ENCODE data around the gene MS4A12. TPM values are rescaled to one million over a fixed set of nuclear protein-coding genes. Genes with fewer than 3 reads are reported as not detected.
"Not testable (repeated sequence)": the region's sequence is repeated elsewhere in the genome, so short reads cannot be mapped to it uniquely, and the experiment has no call there.

MS4A12 gene
- total RNA-seq (2014; rRNA removed; shearing (Covaris generic)): not detected in 2 replicates

- DNase-seq (ENCODE audit: low spot score): no peak
Measured at GRCh38 chr11:60492488-60493009, at the start of gene MS4A12. TSS of gene MS4A12 (plus strand) at chr11:60492778. CDS start at chr11:60497319, 4,541 bp downstream.

- DNase-seq (ENCODE audit: low spot score): no peak
Measured at GRCh38 chr11:60447070-60447469, 45.5 kb upstream of the MS4A12 start.

GRCh38 chr11:60447846-60448245, 44.7 kb upstream of the MS4A12 start:
- DNase-seq (ENCODE audit: low spot score): no peak

GRCh38 chr11:60451185-60451584, 41.4 kb upstream of the MS4A12 start:
- not testable (repeated sequence) for DNase-seq (ENCODE audit: low spot score)

GRCh38 chr11:60454212-60454611, 38.4 kb upstream of the MS4A12 start:
- DNase-seq (ENCODE audit: low spot score): no peak

GRCh38 chr11:60455531-60456042, 37.0 kb upstream of the MS4A12 start, which contains the start of gene MS4A1:
TSS of gene MS4A1 (plus strand) at chr11:60455847. CDS start at chr11:60462375, 6,528 bp downstream.
- no peak for DNase-seq (ENCODE audit: low spot score)

- DNase-seq (ENCODE audit: low spot score): no peak
Measured at GRCh38 chr11:60457576-60457975, 35.0 kb upstream of the MS4A12 start.

GRCh38 chr11:60459345-60459744, 33.2 kb upstream of the MS4A12 start:
- no peak for DNase-seq (ENCODE audit: low spot score)

- DNase-seq (ENCODE audit: low spot score): no peak
Measured at GRCh38 chr11:60468829-60469228, 23.7 kb upstream of the MS4A12 start.

GRCh38 chr11:60469723-60470122, 22.9 kb upstream of the MS4A12 start:
- DNase-seq (ENCODE audit: low spot score): no peak

- DNase-seq (ENCODE audit: low spot score): no peak
Measured at GRCh38 chr11:60477035-60477445, 15.5 kb upstream of the MS4A12 start.

GRCh38 chr11:60482361-60482760, 10.2 kb upstream of the MS4A12 start:
- no peak for DNase-seq (ENCODE audit: low spot score)

GRCh38 chr11:60485987-60486386, 6.6 kb upstream of the MS4A12 start:
- peak; percentile 26 for DNase-seq (ENCODE audit: low spot score)

GRCh38 chr11:60493454-60493853, 876 bp downstream of the MS4A12 start:
- no peak for DNase-seq (ENCODE audit: low spot score)

GRCh38 chr11:60498399-60498798, 5.8 kb downstream of the MS4A12 start:
- no peak for DNase-seq (ENCODE audit: low spot score)

- no peak for DNase-seq (ENCODE audit: low spot score)
Measured at GRCh38 chr11:60498853-60499252, 6.3 kb downstream of the MS4A12 start.

GRCh38 chr11:60500276-60500910, 7.8 kb downstream of the MS4A12 start:
- DNase-seq (ENCODE audit: low spot score): no peak

- no peak for DNase-seq (ENCODE audit: low spot score)
Measured at GRCh38 chr11:60502221-60502775, 9.7 kb downstream of the MS4A12 start.

GRCh38 chr11:60504219-60504905, 11.8 kb downstream of the MS4A12 start:
- DNase-seq (ENCODE audit: low spot score): no peak

GRCh38 chr11:60509609-60510008, 17.0 kb downstream of the MS4A12 start:
- DNase-seq (ENCODE audit: low spot score): not testable (repeated sequence)

- not testable (repeated sequence) for DNase-seq (ENCODE audit: low spot score)
Measured at GRCh38 chr11:60510209-60510608, 17.6 kb downstream of the MS4A12 start.

GRCh38 chr11:60511393-60511792, 18.8 kb downstream of the MS4A12 start:
- no peak for DNase-seq (ENCODE audit: low spot score)
